ES-I3 (cell line): Measurements from ENCODE around the gene MVB12B.

Experiments
- H3K36me3 ChIP-seq: 2 replicates; pipeline ENCODE4 v1.6.1; 2013; ENCODE audit warnings: mild to moderate bottlenecking, low read length, control low read depth, moderate library complexity; ENCODE audit not compliant: insufficient read depth
- H3K4me1 ChIP-seq: 2 replicates; pipeline ENCODE4 v1.6.1; 2013; ENCODE audit warnings: mild to moderate bottlenecking, control low read depth, low read length; ENCODE audit not compliant: insufficient read depth
- H3K9ac ChIP-seq: 2 replicates; pipeline ENCODE4 v1.6.1; 2013; ENCODE audit warnings: low read depth, mild to moderate bottlenecking, low read length, moderate library complexity
- H3K9me3 ChIP-seq: 2 replicates; pipeline ENCODE4 v1.6.1; 2013; ENCODE audit warnings: mild to moderate bottlenecking, low read length, moderate library complexity; ENCODE audit not compliant: control insufficient read depth, insufficient read depth

Gene MVB12B

GRCh38 chr9:126507318-126508109 lies 180.9 kb downstream of the MVB12B start:
- Histone ChIP-seq H3K9ac (no peak overlapping the region), H3K36me3 (no peaks in the 10 kb centered on the region)

GRCh38 chr9:126508171-126508591 lies 181.6 kb downstream of the MVB12B start:
- Histone ChIP-seq H3K4me1 (no peaks in the 10 kb centered on the region; the same call in 1 of the 2 replicates), H3K9ac (no peak overlapping the region), H3K36me3 (no peaks in the 10 kb centered on the region), H3K9me3 (no peaks in the 10 kb centered on the region)

More at GRCh38 chr9:126507318-126508109, 180.9 kb downstream of the MVB12B start:
- no peaks in the 10 kb centered on the region; the same call in 1 of the 2 replicates for H3K4me1 ChIP-seq
- no peaks in the 10 kb centered on the region for H3K9me3 ChIP-seq

- H3K4me1 ChIP-seq = peaks cover 3% of the 10 kb centered on the region; the same call in 1 of the 2 replicates
- no peak overlapping the region for H3K9ac ChIP-seq
- no peaks in the 10 kb centered on the region for H3K36me3 ChIP-seq
These were observed 182.3 kb downstream of the MVB12B start for GRCh38 chr9:126508928-126509327.

GRCh38 chr9:126509718-126510117 lies 183.1 kb downstream of the MVB12B start:
- H3K9ac ChIP-seq = no peak overlapping the region
- H3K9me3 ChIP-seq = no peaks in the 10 kb centered on the region
- H3K4me1 ChIP-seq = peaks cover 3% of the 10 kb centered on the region; the same call in 1 of the 2 replicates
- no peaks in the 10 kb centered on the region for H3K36me3 ChIP-seq

More at GRCh38 chr9:126508928-126509327, 182.3 kb downstream of the MVB12B start:
- H3K9me3 ChIP-seq = no peaks in the 10 kb centered on the region

GRCh38 chr9:126510564-126510963 lies 183.9 kb downstream of the MVB12B start:
- Histone ChIP-seq H3K9ac (no peak overlapping the region), H3K9me3 (no peaks in the 10 kb centered on the region), H3K4me1 (peaks cover 3% of the 10 kb centered on the region; the same call in 1 of the 2 replicates), H3K36me3 (no peaks in the 10 kb centered on the region)

- H3K9me3 ChIP-seq = no peaks in the 10 kb centered on the region
- H3K4me1 ChIP-seq = peaks cover 9% of the 10 kb centered on the region
- no peak overlapping the region for H3K9ac ChIP-seq
- no peaks in the 10 kb centered on the region for H3K36me3 ChIP-seq
These were observed 184.8 kb downstream of the MVB12B start for GRCh38 chr9:126511411-126511810.

- Histone ChIP-seq H3K9me3 (no peaks in the 10 kb centered on the region), H3K36me3 (no peaks in the 10 kb centered on the region), H3K9ac (peak overlapping the region; percentile 37; the same call in 1 of the 2 replicates), H3K4me1 (peaks cover 25% of the 10 kb centered on the region)
These were observed 186.8 kb downstream of the MVB12B start for GRCh38 chr9:126513159-126514036.

- peaks cover 27% of the 10 kb centered on the region for H3K4me1 ChIP-seq
- no peaks in the 10 kb centered on the region for H3K36me3 ChIP-seq
- H3K9ac ChIP-seq = peak overlapping the region; percentile 37; the same call in 1 of the 2 replicates
- H3K9me3 ChIP-seq = no peaks in the 10 kb centered on the region
These were observed 187.6 kb downstream of the MVB12B start for GRCh38 chr9:126514037-126514821.

GRCh38 chr9:126515001-126515872 lies 188.6 kb downstream of the MVB12B start:
- Histone ChIP-seq H3K9ac (no peak overlapping the region), H3K36me3 (no peaks in the 10 kb centered on the region), H3K4me1 (peaks cover 27% of the 10 kb centered on the region), H3K9me3 (no peaks in the 10 kb centered on the region)

GRCh38 chr9:126515873-126516505 lies 189.4 kb downstream of the MVB12B start:
- H3K36me3 ChIP-seq = no peaks in the 10 kb centered on the region
- no peaks in the 10 kb centered on the region for H3K9me3 ChIP-seq
- H3K9ac ChIP-seq = no peak overlapping the region; the same call in 1 of the 2 replicates
- H3K4me1 ChIP-seq = peaks cover 29% of the 10 kb centered on the region

GRCh38 chr9:126516561-126516935 lies 189.9 kb downstream of the MVB12B start:
- Histone ChIP-seq H3K9me3 (no peaks in the 10 kb centered on the region), H3K36me3 (no peaks in the 10 kb centered on the region), H3K4me1 (peaks cover 31% of the 10 kb centered on the region), H3K9ac (no peak overlapping the region; the same call in 1 of the 2 replicates)

- H3K9ac ChIP-seq = peak overlapping the region; percentile 8; the same call in 1 of the 2 replicates
- H3K4me1 ChIP-seq = peaks cover 31% of the 10 kb centered on the region
- no peaks in the 10 kb centered on the region for H3K36me3 ChIP-seq
- H3K9me3 ChIP-seq = no peaks in the 10 kb centered on the region
These were observed 190.6 kb downstream of the MVB12B start for GRCh38 chr9:126516936-126517832.
